ENCODE results near the gene PDZD2.
"Not testable (repeated sequence)": the region's sequence is repeated elsewhere in the genome, so short reads cannot be mapped to it uniquely, and the experiment has no call there.

The PDZD2 gene

GRCh38 chr5:32100691-32101302, 461.9 kb downstream of the PDZD2 start:
- no peak for DNase-seq (ENCODE audit: low spot score)

- no peak for DNase-seq (ENCODE audit: low spot score)
These were observed 463.5 kb downstream of the PDZD2 start for GRCh38 chr5:32102254-32102986.

- DNase-seq (ENCODE audit: low spot score) = no peak
These were observed 464.6 kb downstream of the PDZD2 start for GRCh38 chr5:32103521-32103920.

GRCh38 chr5:32107291-32107690, 468.4 kb downstream of the PDZD2 start:
- DNase-seq (ENCODE audit: low spot score) = no peak

- DNase-seq (ENCODE audit: low spot score) = no peak
These were observed 469.2 kb downstream of the PDZD2 start for GRCh38 chr5:32108167-32108566.

GRCh38 chr5:32109236-32109635, 470.3 kb downstream of the PDZD2 start:
- DNase-seq (ENCODE audit: low spot score) = no peak

- DNase-seq (ENCODE audit: low spot score) = no peak
These were observed 471.3 kb downstream of the PDZD2 start for GRCh38 chr5:32110111-32110696.

GRCh38 chr5:32115985-32116384, 477.1 kb downstream of the PDZD2 start:
- no peak for DNase-seq (ENCODE audit: low spot score)

- no peak for DNase-seq (ENCODE audit: low spot score)
These were observed 477.8 kb downstream of the PDZD2 start for GRCh38 chr5:32116574-32117313.

- DNase-seq (ENCODE audit: low spot score) = not testable (repeated sequence)
These were observed 480.0 kb downstream of the PDZD2 start for GRCh38 chr5:32118922-32119321.

- no peak for DNase-seq (ENCODE audit: low spot score)
These were observed 484.3 kb downstream of the PDZD2 start for GRCh38 chr5:32123058-32123805.

- DNase-seq (ENCODE audit: low spot score) = no peak
These were observed 485.2 kb downstream of the PDZD2 start for GRCh38 chr5:32123889-32124676.

- DNase-seq (ENCODE audit: low spot score) = no peak
These were observed 487.8 kb downstream of the PDZD2 start for GRCh38 chr5:32126691-32127090.

GRCh38 chr5:32127711-32128110, 488.8 kb downstream of the PDZD2 start:
- DNase-seq (ENCODE audit: low spot score) = no peak

GRCh38 chr5:32129074-32129598, 490.2 kb downstream of the PDZD2 start:
- DNase-seq (ENCODE audit: low spot score) = no peak

- no peak for DNase-seq (ENCODE audit: low spot score)
These were observed 491.9 kb downstream of the PDZD2 start for GRCh38 chr5:32130865-32131264.

GRCh38 chr5:32131604-32132003, 492.7 kb downstream of the PDZD2 start:
- DNase-seq (ENCODE audit: low spot score) = no peak

- DNase-seq (ENCODE audit: low spot score) = no peak
These were observed 493.8 kb downstream of the PDZD2 start for GRCh38 chr5:32132757-32133156.

- DNase-seq (ENCODE audit: low spot score) = no peak
These were observed 496.2 kb downstream of the PDZD2 start for GRCh38 chr5:32135086-32135485.

- no peak for DNase-seq (ENCODE audit: low spot score)
These were observed 497.4 kb downstream of the PDZD2 start for GRCh38 chr5:32136342-32136741.

All from left forelimb (tissue), 1 donor.